ACC112 (cell line): ENCODE data around the gene ASCL5.

ENCODE experiments used
- H2AFZ ChIP-seq: fragments of 200-600 bp; sonication (generic); one replicate; pipeline ENCODE4 v1.6.0; 2017; ENCODE audit warnings: antibody characterized with exemption, low read length; ENCODE audit not compliant: unreplicated experiment
- H3K27ac ChIP-seq: fragments of 200-600 bp; sonication (generic); 2 replicates; pipeline ENCODE4 v1.5.1; 2014; ENCODE audit warnings: low read depth, mild to moderate bottlenecking, antibody characterized with exemption, low read length, moderate library complexity
- H3K27me3 ChIP-seq: fragments of 200-600 bp; sonication (generic); 2 replicates; pipeline ENCODE4 v1.6.1; 2014; ENCODE audit warnings: mild to moderate bottlenecking, antibody characterized with exemption, low read length, moderate library complexity, mixed read lengths; ENCODE audit not compliant: insufficient read depth
- H3K36me3 ChIP-seq: fragments of 200-600 bp; sonication (generic); 2 replicates; pipeline ENCODE4 v1.6.1; 2016; ENCODE audit warnings: mild to moderate bottlenecking, antibody characterized with exemption, low read length, moderate library complexity, mixed read lengths; ENCODE audit not compliant: insufficient read depth
- H3K4me1 ChIP-seq: fragments of 200-600 bp; sonication (generic); one replicate; pipeline ENCODE4 v1.6.1; 2016; ENCODE audit warnings: low read length, mixed read lengths; ENCODE audit not compliant: insufficient read depth, unreplicated experiment, control insufficient read depth
- H3K4me3 ChIP-seq: fragments of 200-600 bp; sonication (generic); 2 replicates; pipeline ENCODE4 v1.5.1; 2014; ENCODE audit warnings: mild to moderate bottlenecking, low read depth, low read length
- H3K79me2 ChIP-seq: fragments of 200-600 bp; sonication (generic); one replicate; pipeline ENCODE4 v1.6.0; 2016; ENCODE audit warnings: low read length; ENCODE audit not compliant: control insufficient read depth, unreplicated experiment, insufficient read depth

The ASCL5 gene

GRCh38 chr1:201116091-201116490, 10.9 kb downstream of the ASCL5 start:
- no peak overlapping the region for H3K27ac ChIP-seq
- no peaks in the 10 kb centered on the region for H3K4me1 ChIP-seq
- no peaks in the 10 kb centered on the region for H3K79me2 ChIP-seq
- no peak overlapping the region for H2AFZ ChIP-seq
- H3K4me3 ChIP-seq = no peak overlapping the region
- no peaks in the 10 kb centered on the region for H3K36me3 ChIP-seq
- peaks cover 37% of the 10 kb centered on the region for H3K27me3 ChIP-seq

DNA sequence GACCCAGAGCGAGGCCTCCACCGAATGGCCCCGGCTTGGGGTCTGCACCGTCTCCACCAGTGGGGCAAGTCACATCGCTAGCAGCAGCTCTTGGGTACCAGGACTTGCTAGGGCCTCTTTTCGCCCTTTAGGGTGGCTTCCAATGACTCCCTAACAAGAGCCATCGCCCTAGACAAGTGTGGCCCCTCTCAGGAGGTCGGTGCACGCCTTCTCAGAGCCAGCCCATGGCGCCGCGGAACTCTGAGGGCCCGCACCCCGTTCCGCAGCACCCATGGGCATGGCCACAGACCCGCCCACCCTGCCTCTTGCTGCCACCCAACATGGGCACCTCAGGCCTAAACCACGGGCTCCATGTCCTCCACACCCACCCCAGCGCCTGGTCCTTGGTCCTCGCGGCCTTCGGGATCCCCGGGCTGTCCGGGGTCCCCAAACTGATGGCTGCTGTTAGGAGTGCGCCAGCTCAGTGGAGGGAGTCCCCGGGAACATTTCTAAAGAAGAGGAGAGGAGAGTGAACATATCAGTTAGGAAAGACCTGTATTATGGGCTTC, 11.5 kb downstream of the ASCL5 start:
- Histone ChIP-seq H3K27me3 (peaks cover 31% of the 10 kb centered on the region), H3K4me1 (no peaks in the 10 kb centered on the region), H3K27ac (no peak overlapping the region), H2AFZ (no peak overlapping the region), H3K36me3 (no peaks in the 10 kb centered on the region), H3K79me2 (no peaks in the 10 kb centered on the region), H3K4me3 (no peak overlapping the region)

- Histone ChIP-seq H3K27me3 (peaks cover 30% of the 10 kb centered on the region), H3K4me3 (peak overlapping the region; percentile 80), H3K4me1 (no peaks in the 10 kb centered on the region), H3K27ac (no peak overlapping the region), H3K79me2 (no peaks in the 10 kb centered on the region), H3K36me3 (no peaks in the 10 kb centered on the region), H2AFZ (peak overlapping the region; percentile 41)
Measured at GRCh38 chr1:201114245-201115131, 12.5 kb downstream of the ASCL5 start.

DNA sequence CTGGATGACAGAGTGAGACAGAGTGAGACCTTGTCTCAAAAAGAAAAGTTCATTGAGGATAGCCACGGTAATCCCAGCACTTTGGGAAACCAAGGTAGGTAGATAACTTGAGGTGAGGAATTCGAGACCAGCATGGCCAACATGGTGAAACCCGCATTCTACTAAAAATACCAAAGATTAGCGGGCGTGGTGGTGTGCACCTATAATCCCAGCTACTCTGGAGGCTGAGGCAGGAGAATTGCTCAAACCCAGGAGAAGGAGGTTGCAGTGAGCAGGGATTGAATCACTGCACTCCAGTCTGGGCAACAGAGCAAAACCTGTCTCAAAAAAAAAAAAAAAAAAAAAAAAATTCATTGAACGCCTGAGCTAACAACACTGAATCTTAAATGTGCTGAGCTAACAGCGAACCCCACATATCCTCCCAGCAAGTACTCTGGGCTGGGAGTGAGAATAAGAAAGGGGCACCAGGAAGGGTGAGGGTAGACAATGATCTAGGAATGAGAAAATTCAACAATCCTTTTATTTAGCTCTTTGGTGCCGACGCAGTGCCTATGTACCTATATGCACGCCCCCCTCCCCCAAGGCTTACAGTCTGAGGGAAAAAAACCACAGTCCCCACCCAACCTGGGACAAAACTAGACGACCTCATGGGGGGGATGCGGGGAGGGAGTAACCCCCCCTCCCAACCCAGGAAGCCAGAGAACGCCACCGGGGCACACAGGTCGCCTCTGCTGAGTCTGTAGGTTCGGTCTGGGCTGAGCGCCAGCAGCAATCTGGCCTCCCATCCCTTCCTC, 13.3 kb downstream of the ASCL5 start:
- H3K27ac ChIP-seq = no peak overlapping the region
- no peak overlapping the region for H2AFZ ChIP-seq
- H3K4me1 ChIP-seq = no peaks in the 10 kb centered on the region
- H3K79me2 ChIP-seq = no peaks in the 10 kb centered on the region
- H3K4me3 ChIP-seq = peak overlapping the region; percentile 80
- peaks cover 24% of the 10 kb centered on the region for H3K27me3 ChIP-seq
- H3K36me3 ChIP-seq = no peaks in the 10 kb centered on the region

DNA sequence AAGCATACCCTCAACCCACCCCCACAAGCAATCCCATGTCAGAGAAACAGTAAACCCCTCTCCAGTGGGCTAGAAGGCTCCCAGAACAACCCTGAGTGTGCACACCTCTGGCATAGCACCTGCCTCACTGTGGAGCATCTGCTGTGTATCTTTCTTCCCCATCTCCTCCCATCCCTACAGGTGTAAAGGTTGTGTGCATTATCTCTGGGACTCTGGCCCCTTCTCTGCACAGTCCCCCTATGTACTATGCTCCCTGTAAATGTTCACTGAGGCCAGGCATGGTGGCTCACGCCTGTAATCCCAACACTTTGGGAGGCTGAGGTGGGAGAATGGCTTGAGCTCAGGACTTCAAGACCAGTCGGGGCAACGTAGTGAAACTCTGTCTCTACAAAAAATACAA, 14.1 kb downstream of the ASCL5 start:
- Histone ChIP-seq H2AFZ (no peak overlapping the region), H3K4me3 (no peak overlapping the region), H3K36me3 (no peaks in the 10 kb centered on the region), H3K27ac (no peak overlapping the region), H3K79me2 (no peaks in the 10 kb centered on the region), H3K27me3 (peaks cover 24% of the 10 kb centered on the region), H3K4me1 (no peaks in the 10 kb centered on the region)

GRCh38 chr1:201112173-201112731, 14.7 kb downstream of the ASCL5 start, which contains the start of gene CACNA1S:
Gene CACNA1S, minus strand, starts transcription at chr1:201112426. Its CDS starts 87 bp downstream, at chr1:201112339.
- H3K36me3 ChIP-seq = no peaks in the 10 kb centered on the region
- H3K4me3 ChIP-seq = no peak within 1 kb of the TSS
- H3K79me2 ChIP-seq = no peaks in the 10 kb centered on the region
- peaks cover 24% of the 10 kb centered on the region for H3K27me3 ChIP-seq
- no peak within 1 kb of the TSS for H3K27ac ChIP-seq
- no peaks in the 10 kb centered on the region for H3K4me1 ChIP-seq
- H2AFZ ChIP-seq = no peak within 1 kb of the TSS

DNA sequence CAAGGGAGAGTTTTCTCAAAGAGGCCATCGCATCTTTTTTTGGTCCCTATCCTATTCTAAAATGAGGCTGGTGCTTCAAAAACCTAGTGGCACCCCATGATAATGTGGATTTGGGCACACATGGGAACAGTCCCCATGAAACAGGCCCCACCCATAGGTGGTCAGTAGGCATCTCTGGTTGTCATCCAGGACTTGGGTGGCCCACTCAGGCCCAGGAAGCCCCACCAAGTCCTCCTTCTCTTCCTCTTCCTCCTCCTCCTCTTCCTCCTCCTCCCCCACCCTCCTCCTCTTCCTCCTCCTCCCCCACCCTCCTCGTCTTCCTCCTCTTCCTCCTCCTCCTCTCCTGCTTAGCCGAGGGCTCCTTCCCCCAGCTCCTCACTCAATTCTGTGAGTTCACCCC, 15.3 kb downstream of the ASCL5 start:
- H3K27ac ChIP-seq = no peak overlapping the region
- H2AFZ ChIP-seq = no peak overlapping the region
- H3K4me3 ChIP-seq = no peak overlapping the region
- H3K27me3 ChIP-seq = peaks cover 24% of the 10 kb centered on the region
- no peaks in the 10 kb centered on the region for H3K36me3 ChIP-seq
- H3K79me2 ChIP-seq = no peaks in the 10 kb centered on the region
- no peaks in the 10 kb centered on the region for H3K4me1 ChIP-seq

DNA sequence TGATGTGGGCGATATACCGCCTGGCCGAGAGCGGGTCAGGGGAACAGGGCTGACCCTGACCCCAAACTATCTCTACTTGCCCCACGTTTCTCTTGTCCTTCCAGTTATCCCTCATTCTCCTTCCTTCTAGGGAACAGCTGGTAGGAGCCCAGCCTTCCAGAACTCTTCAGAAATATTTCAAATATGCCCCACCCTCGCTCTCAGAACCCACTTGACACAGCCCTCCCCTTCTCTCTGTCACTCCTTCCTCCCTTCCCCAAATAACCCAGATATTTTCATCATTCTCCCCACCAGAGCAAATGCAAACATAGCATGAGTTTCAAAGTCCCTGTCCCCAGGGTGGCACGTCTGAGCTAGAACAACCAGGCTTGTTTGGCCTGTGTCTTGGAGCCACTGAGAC, 15.8 kb downstream of the ASCL5 start:
- Histone ChIP-seq H3K36me3 (no peaks in the 10 kb centered on the region), H3K27ac (no peak overlapping the region), H3K79me2 (no peaks in the 10 kb centered on the region), H3K4me1 (no peaks in the 10 kb centered on the region), H3K27me3 (peaks cover 22% of the 10 kb centered on the region), H2AFZ (no peak overlapping the region), H3K4me3 (no peak overlapping the region)

- no peak overlapping the region for H3K4me3 ChIP-seq
- H3K4me1 ChIP-seq = no peaks in the 10 kb centered on the region
- H2AFZ ChIP-seq = no peak overlapping the region
- no peak overlapping the region for H3K27ac ChIP-seq
- H3K36me3 ChIP-seq = no peaks in the 10 kb centered on the region
- peaks cover 16% of the 10 kb centered on the region; the same call in 1 of the 2 replicates for H3K27me3 ChIP-seq
- H3K79me2 ChIP-seq = no peaks in the 10 kb centered on the region
Measured at GRCh38 chr1:201110616-201111015, 16.4 kb downstream of the ASCL5 start.

DNA sequence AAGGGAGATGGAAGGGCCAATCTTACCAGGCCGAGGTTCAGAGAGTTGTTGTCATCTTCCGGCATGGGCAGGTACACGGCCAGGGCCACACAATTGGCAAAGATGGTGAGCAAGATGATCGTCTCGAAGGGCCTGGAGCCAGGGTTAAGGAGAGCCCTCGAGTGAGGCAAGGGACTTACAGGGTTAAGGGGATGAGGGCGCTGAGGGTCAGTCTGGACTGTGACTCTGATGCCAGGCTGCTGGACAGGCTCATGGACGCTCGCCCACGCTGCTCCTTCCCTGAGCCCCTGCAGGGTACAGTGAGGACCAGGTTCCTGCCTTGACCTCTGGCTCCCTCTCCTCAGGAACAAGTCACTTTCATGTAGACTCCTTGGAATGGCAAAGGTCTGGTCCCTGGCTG, 16.8 kb downstream of the ASCL5 start:
- Histone ChIP-seq H3K27me3 (peaks cover 12% of the 10 kb centered on the region; the same call in 1 of the 2 replicates), H3K4me3 (no peak overlapping the region), H3K27ac (no peak overlapping the region), H3K36me3 (no peaks in the 10 kb centered on the region), H2AFZ (no peak overlapping the region), H3K79me2 (no peaks in the 10 kb centered on the region), H3K4me1 (no peaks in the 10 kb centered on the region)
